ENCODE results near the gene LURAP1L.

- TF ChIP-seq CTCF (IDR thresholded peaks at IDR 0.05; ENCODE audit: low read depth, low read length) (no peak), EZH2phosphoT487 (IDR thresholded peaks at IDR 0.05; ENCODE audit: low read depth) (no peak)
These were observed 48.0 kb upstream of the LURAP1L start for GRCh38 chr9:12726795-12727194.

Measured in OCI-LY3 (cell line).